Adrenal gland (tissue), 12 donors: Measurements from ENCODE around the gene TPO. TPM values are rescaled to one million over a fixed set of nuclear protein-coding genes. Genes with fewer than 3 reads are reported as not detected.

ENCODE experiments used
- DNase-seq, 7 donors: peaks; one replicate each; pipeline ENCODE4 v3.0.0-alpha.2; 2019 to 2020
- H3K27ac ChIP-seq, 5 donors: fragments of 200-600 bp; sonication (generic) in 4 of 5; 1 replicate in 3 of 5; 2 replicates in 2 of 5; pipeline versions ENCODE4 v1.5.1 to v1.8.0; 2016 to 2020; ENCODE audit warnings: mild to moderate bottlenecking in 1 of 5
- H3K27me3 ChIP-seq: fragments of 200-600 bp; 2 replicates; pipeline ENCODE4 v1.8.0; 2021
- H3K36me3 ChIP-seq, 2 donors: fragments of 200-600 bp; replicated peaks in 1 of 2; 1 replicate in 1 of 2; 2 replicates in 1 of 2; pipeline versions ENCODE4 v1.5.1 to v1.8.0; 2018 to 2022
- H3K4me1 ChIP-seq, 2 donors: fragments of 200-600 bp; replicated peaks in 1 of 2; 1 replicate in 1 of 2; 2 replicates in 1 of 2; pipeline versions ENCODE4 v1.5.1 to v1.8.0; 2018 to 2021
- H3K4me3 ChIP-seq, 4 donors: fragments of 200-600 bp; sonication (generic) in 3 of 4; one replicate each; pipeline ENCODE4 v1.5.1; 2016 to 2018
- H3K9me3 ChIP-seq, 3 donors: fragments of 200-600 bp; sonication (generic) in 1 of 3; replicated peaks in 1 of 3; 1 replicate in 2 of 3; 2 replicates in 1 of 3; pipeline versions ENCODE4 v1.5.1 to v1.8.0; 2016 to 2021
- CTCF ChIP-seq, 6 experiments: fragments of 450-650 bp in 4 of 6; fragments of 200-600 bp in 2 of 6; sonication (generic) in 1 of 6; IDR thresholded peaks; 1 replicate in 5 of 6; 2 replicates in 1 of 6; pipeline versions ENCODE4 v1.5.1 to v1.8.0; 2016 to 2021; ENCODE audit warnings: antibody characterized with exemption in 6 of 6, mild to moderate bottlenecking in 2 of 6, moderate library complexity in 1 of 6
- POLR2A ChIP-seq, 2 donors: fragments of 450-650 bp; IDR thresholded peaks; one replicate each; pipeline ENCODE4 v1.6.1; 2017; ENCODE audit warnings: antibody characterized with exemption in 2 of 2, mild to moderate bottlenecking in 2 of 2, moderate library complexity in 1 of 2
- WGBS, 4 donors: extraction: QIAGEN DNeasy Blood & Tissue Kit in 2 of 4; methylation state at CpG; one replicate each; pipeline versions ENCODE4 v1.1.5 to v1.1.7; 2013 to 2017; 5-methylcytosine and 5-hydroxymethylcytosine counted together
- intact Hi-C, 2 donors: fragments of 100-400 bp; cut with DNase I; formaldehyde crosslinking; loops; one replicate each; pipeline versions ENCODE4 v1.14.1 to v1.15.0; 2022 to 2023
- polyA plus RNA-seq, 3 donors: library from polyadenylated mRNA; stranded (reverse); fragments of 200-250 nt in 2 of 3; fragments of 350-450 nt in 1 of 3; fragmentation: Illumina TruSeq in 1 of 3; extraction: RNeasy Lipid Tissue Mini Kit (QIAGEN cat#74804) in 1 of 3; gene quantifications; one replicate each; pipeline ENCODE4 v1.2.3, GENCODE V29; 2013 to 2014
- total RNA-seq, 9 donors: library from RNA; depleted of rRNA in 4 of 9; stranded (reverse); fragments of >200 nt in 4 of 9; fragments of 120-200 nt in 1 of 9; fragmentation: NEBNext Ultra II Directional in 1 of 9; extraction: Animal tissue kit (Norgen Biotek cat#: 25700) in 1 of 9; gene quantifications; one replicate each; pipeline versions ENCODE4 v1.1.0 to v1.2.4, GENCODE V29; 2013 to 2023
- donor health status: healthy with polysubstance abuse.
- donor health status: Bipolar disorder and iron deficiency.
- donor health status: DM: yes; HTN: yes; CAD: no.
- donor health status: DM: no; HTN: no; CAD: no.
- donor health status: DM: no; HTN: no; CAD: no.
- donor health status: DM: yes; HTN: yes; CAD: no.

Gene TPO
- total and polyA plus RNA-seq, 12 donors = 0.08 to 16.0 (median 1.6) TPM; not detected in 8

GRCh38 chr2:1503471-1504310, 90.4 kb downstream of the TPO start:
- no peak for DNase-seq
- no peaks in the 10 kb centered on the region for H3K27me3 ChIP-seq
- TF ChIP-seq POLR2A (IDR thresholded peaks at IDR 0.05) = no peak
- TF ChIP-seq CTCF (IDR thresholded peaks at IDR 0.05) = no peak
- H3K36me3 ChIP-seq = no peaks in the 10 kb centered on the region
- H3K4me3 ChIP-seq = no peak overlapping the region
- intact Hi-C loops = no loop called here
- H3K27ac ChIP-seq = no peak overlapping the region
- no peaks in the 10 kb centered on the region for H3K9me3 ChIP-seq
- H3K4me1 ChIP-seq = no peaks in the 10 kb centered on the region
- WGBS, 4 donors = 75 to 81% (median 79%) methylated on average over 22 to 36 of the region's 36 CpGs

DNA sequence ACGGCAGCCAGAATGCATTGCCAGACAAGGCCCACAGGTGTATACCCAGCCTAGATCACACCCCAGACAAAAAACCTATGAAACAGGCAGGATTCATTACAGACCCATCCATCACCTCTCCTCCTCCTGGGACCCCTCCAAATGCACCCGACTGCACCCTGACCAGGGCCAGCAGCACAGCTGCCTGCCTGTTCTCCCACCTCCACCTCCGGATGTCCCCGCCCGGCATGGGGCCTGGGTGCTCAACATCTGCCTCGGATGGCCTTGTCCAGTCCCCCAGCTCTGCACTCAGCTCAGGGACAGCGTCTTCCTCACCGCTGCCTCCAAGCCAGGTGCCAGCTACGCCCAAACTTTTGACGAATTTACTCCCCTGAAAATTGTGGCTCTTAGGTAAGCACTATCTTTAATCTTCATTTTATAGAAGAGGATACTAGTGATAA, 91.1 kb downstream of the TPO start:
- H3K9me3 ChIP-seq = no peaks in the 10 kb centered on the region
- no peak for DNase-seq
- H3K4me3 ChIP-seq = no peak overlapping the region
- H3K4me1 ChIP-seq = no peaks in the 10 kb centered on the region
- no peaks in the 10 kb centered on the region for H3K27me3 ChIP-seq
- intact Hi-C loops = no loop called here
- 79 to 84% (median 81%) methylated on average over 9 to 10 of the region's 10 CpGs for WGBS, 4 donors
- no peak overlapping the region for H3K27ac ChIP-seq
- no peaks in the 10 kb centered on the region for H3K36me3 ChIP-seq
- no peak for TF ChIP-seq CTCF (IDR thresholded peaks at IDR 0.05)
- no peak for TF ChIP-seq POLR2A (IDR thresholded peaks at IDR 0.05)

DNA sequence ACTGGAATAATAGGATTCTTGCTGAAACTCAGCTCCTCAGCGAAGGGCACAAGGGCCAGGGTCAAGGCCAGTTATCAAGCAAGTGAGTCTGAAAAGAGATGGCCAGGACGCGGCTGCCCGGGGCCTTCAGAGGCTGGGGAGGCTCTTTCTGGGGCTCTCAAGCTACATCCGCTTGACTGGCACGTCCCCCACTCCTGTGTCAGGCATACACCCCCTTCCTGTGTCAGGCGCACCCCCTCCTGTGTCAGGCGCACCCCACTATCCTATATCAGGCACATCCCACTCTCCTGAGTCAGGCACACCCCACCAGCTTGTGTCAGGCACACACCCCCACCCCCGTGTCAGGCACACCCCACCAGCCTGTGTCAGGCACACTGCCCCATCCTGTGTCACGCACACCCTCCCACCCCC, 91.8 kb downstream of the TPO start:
- H3K4me3 ChIP-seq = no peak overlapping the region
- WGBS, 4 donors = 67 to 84% (median 72%) methylated on average over 3 to 10 of the region's 10 CpGs
- no peak overlapping the region for H3K27ac ChIP-seq
- H3K4me1 ChIP-seq = no peaks in the 10 kb centered on the region
- TF ChIP-seq CTCF (IDR thresholded peaks at IDR 0.05) (no peak), POLR2A (IDR thresholded peaks at IDR 0.05) (no peak)
- no peaks in the 10 kb centered on the region for H3K9me3 ChIP-seq
- DNase-seq = no peak
- H3K36me3 ChIP-seq = no peaks in the 10 kb centered on the region
- intact Hi-C loops = no loop called here
- no peaks in the 10 kb centered on the region for H3K27me3 ChIP-seq

DNA sequence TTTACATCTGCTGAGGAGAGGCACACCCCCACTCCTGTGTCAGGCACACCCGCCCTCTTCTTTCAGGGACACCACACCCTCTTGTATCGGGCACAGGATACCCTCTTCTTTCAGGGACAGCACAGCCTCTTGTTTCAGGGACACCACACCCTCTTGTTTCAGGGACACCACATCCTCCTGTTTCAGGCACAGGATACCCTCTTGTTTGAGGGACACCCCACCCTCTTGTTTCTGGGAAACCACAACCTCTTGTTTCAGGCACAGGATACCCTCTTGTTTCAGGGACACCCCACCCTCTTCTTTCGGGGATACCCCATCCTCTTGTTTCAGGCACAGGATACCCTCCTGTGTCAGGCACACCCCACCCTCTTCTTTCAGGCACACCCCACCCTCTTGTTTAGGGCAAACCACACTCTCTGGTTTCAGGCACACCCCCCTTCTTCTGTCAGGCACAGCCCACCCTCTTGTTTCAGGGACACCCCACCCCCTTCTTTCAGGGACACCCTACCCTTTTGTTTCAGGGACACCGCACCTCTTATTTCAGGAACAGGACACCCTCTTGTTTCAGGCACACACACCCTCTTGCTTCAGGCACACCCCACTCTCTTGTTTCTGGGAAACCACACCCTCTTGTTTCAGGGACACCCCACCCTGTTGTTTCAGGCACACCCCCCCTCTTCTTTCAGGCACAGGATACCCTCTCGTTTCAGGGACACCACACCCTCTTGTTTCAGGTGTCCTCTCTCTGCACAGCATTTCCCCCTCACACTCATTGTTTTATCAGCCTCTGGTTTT, 96.2 kb downstream of the TPO start:
- DNase-seq = peak in 1 of 7 donors; percentile 2

More for the DNA sequence above, 96.2 kb downstream of the TPO start:
- intact Hi-C loops = no loop called here
- Histone ChIP-seq H3K36me3 (no peaks in the 10 kb centered on the region), H3K27me3 (no peaks in the 10 kb centered on the region), H3K9me3 (no peaks in the 10 kb centered on the region), H3K27ac (no peak overlapping the region), H3K4me3 (no peak overlapping the region), H3K4me1 (no peaks in the 10 kb centered on the region)
- 44 to 53% (median 51%) methylated on average over 5 of the region's 5 CpGs for WGBS, 4 donors
- TF ChIP-seq POLR2A (IDR thresholded peaks at IDR 0.05) (no peak), CTCF (IDR thresholded peaks at IDR 0.05) (no peak)
